DND-41 (cell line): ENCODE data around the gene SPTBN4.

Experiments
- CTCF ChIP-seq: IDR thresholded peaks from 2 replicates; pipeline ENCODE4 v1.5.1; 2012; ENCODE audit warnings: borderline replicate concordance, low read length, moderate library complexity, mild to moderate bottlenecking; ENCODE audit not compliant: poor library complexity, severe bottlenecking; ENCODE audit errors: extremely low read depth
- EZH2 ChIP-seq: IDR thresholded peaks from 3 replicates; pipeline ENCODE4 v1.6.1; 2012; ENCODE audit warnings: borderline replicate concordance, low read depth, mild to moderate bottlenecking, moderate library complexity, low read length, inconsistent platforms; ENCODE audit not compliant: severe bottlenecking

GRCh38 chr19:40508739-40509260 is 42.0 kb downstream of the SPTBN4 start:
- TF ChIP-seq CTCF (no peak), EZH2 (no peak)
